Keratinocyte (primary cell): ENCODE measurements around the gene SMAD7. TPM values are rescaled to one million over a fixed set of nuclear protein-coding genes. Genes with fewer than 3 reads are reported as not detected.
A peak's percentile ranks its signal among the peaks of the same experiment; 100 is the strongest.

Experiments
- DNase-seq: peaks from one replicate; pipeline ENCODE4 v3.0.0-alpha.2; 2011; ENCODE audit warnings: low read depth, missing footprints, low spot score
- FAIRE-seq: peaks from 2 replicates; lab custom pipeline; 2011; peaks lifted over from hg19 to GRCh38; lab: Jason Lieb, UNC
- H2AFZ ChIP-seq: 2 replicates; pipeline ENCODE4 v1.6.0; 2012; ENCODE audit warnings: low read length, control low read depth, inconsistent platforms; ENCODE audit not compliant: control insufficient read depth
- H3K27ac ChIP-seq: 2 replicates; pipeline ENCODE4 v1.5.1; 2011; ENCODE audit warnings: low read length; ENCODE audit not compliant: control insufficient read depth, insufficient read depth
- H3K27me3 ChIP-seq: 3 replicates; pipeline ENCODE4 v1.6.0; 2011; ENCODE audit warnings: low read length; ENCODE audit not compliant: control insufficient read depth, insufficient read depth; ENCODE audit errors: extremely low read depth
- H3K36me3 ChIP-seq, 2 experiments: 2 replicates in 1 of 2; 3 replicates in 1 of 2; pipeline ENCODE4 v1.5.1; 2011; ENCODE audit warnings: low read length in 2 of 2, mild to moderate bottlenecking in 1 of 2; ENCODE audit not compliant: control insufficient read depth in 2 of 2, insufficient read depth in 2 of 2; ENCODE audit errors: extremely low read depth in 1 of 2
- H3K4me1 ChIP-seq: 3 replicates; pipeline ENCODE4 v1.5.1; 2011; ENCODE audit warnings: low read length; ENCODE audit not compliant: control insufficient read depth, insufficient read depth; ENCODE audit errors: extremely low read depth
- H3K4me2 ChIP-seq: 3 replicates; pipeline ENCODE4 v1.6.0; 2011; ENCODE audit warnings: low read depth, low read length; ENCODE audit not compliant: control insufficient read depth, insufficient read depth; ENCODE audit errors: extremely low read depth
- H3K4me3 ChIP-seq, 3 experiments: fragments of 200-600 bp in 1 of 3; sonication (generic) in 1 of 3; 2 replicates in 2 of 3; 3 replicates in 1 of 3; pipeline ENCODE4 v1.5.1; 2011 to 2016; ENCODE audit warnings: low read length in 3 of 3, mild to moderate bottlenecking in 3 of 3, control low read depth in 2 of 3, inconsistent platforms in 1 of 3, low read depth in 1 of 3, mixed read lengths in 1 of 3, mixed run types in 1 of 3, moderate library complexity in 1 of 3; ENCODE audit not compliant: control insufficient read depth in 2 of 3, insufficient read depth in 2 of 3; ENCODE audit errors: extremely low read depth in 1 of 3
- H3K79me2 ChIP-seq: 2 replicates; pipeline ENCODE4 v1.6.0; 2012; ENCODE audit warnings: low read length; ENCODE audit not compliant: control insufficient read depth, insufficient read depth
- H3K9ac ChIP-seq: 3 replicates; pipeline ENCODE4 v1.6.0; 2011; ENCODE audit warnings: low read length; ENCODE audit not compliant: control insufficient read depth, insufficient read depth; ENCODE audit errors: extremely low read depth
- H3K9me1 ChIP-seq: 3 replicates; pipeline ENCODE4 v1.6.0; 2011; ENCODE audit warnings: low read length; ENCODE audit not compliant: control insufficient read depth, insufficient read depth; ENCODE audit errors: extremely low read depth
- H3K9me3 ChIP-seq: 2 replicates; pipeline ENCODE4 v1.5.1; 2012; ENCODE audit warnings: low read depth, low read length; ENCODE audit not compliant: control insufficient read depth
- H4K20me1 ChIP-seq: 3 replicates; pipeline ENCODE4 v1.6.0; 2011; ENCODE audit warnings: low read length; ENCODE audit not compliant: control insufficient read depth, insufficient read depth; ENCODE audit errors: extremely low read depth
- EZH2 ChIP-seq: IDR thresholded peaks from one replicate; pipeline ENCODE4 v1.6.1; 2012; ENCODE audit warnings: inconsistent platforms, mild to moderate bottlenecking, low read length, moderate library complexity
- dilution Hi-C: fragments of 300-500 bp; cut with MboI; formaldehyde crosslinking; loops from one replicate; pipeline ENCODE4 v1.7.0; 2020; ENCODE audit warnings: low sequenced_read_pairs; ENCODE audit not compliant: extremely low pct_ligation_motif_present
- polyA plus RNA-seq, 5 experiments: library from polyadenylated mRNA; depleted of rRNA in 3 of 5; stranded (reverse) in 3 of 5; stranded (forward) in 1 of 5; unstranded in 1 of 5; fragments of >200 nt; gene quantifications; 1 replicate in 1 of 5; 2 replicates in 3 of 5; 3 replicates in 1 of 5; pipeline versions ENCODE4 v1.2.1 to v1.2.3, GENCODE V29; 2011 to 2012; ENCODE audit warnings: missing spikeins in 2 of 5, low read depth in 1 of 5, low replicate concordance in 1 of 5
- TF ChIP-seq, protein P1 (sequence below), 3 experiments: IDR thresholded peaks in 1 of 3; conservative IDR thresholded peaks in 1 of 3; optimal IDR thresholded peaks in 1 of 3; 2 replicates in 2 of 3; 3 replicates in 1 of 3; pipeline versions ENCODE3 to v1.5.1; 2011; ENCODE audit warnings: low read length in 3 of 3, mild to moderate bottlenecking in 3 of 3, moderate library complexity in 2 of 3, control low read depth in 1 of 3, inconsistent platforms in 1 of 3; ENCODE audit not compliant: insufficient read depth in 2 of 3; ENCODE audit errors: extremely low read depth in 1 of 3

SMAD7 gene
- polyA plus RNA-seq, 1 donor (not counting 4 experiments of a cell fraction or from before 2014, with no cell fraction given): 9.5 TPM

DNA sequence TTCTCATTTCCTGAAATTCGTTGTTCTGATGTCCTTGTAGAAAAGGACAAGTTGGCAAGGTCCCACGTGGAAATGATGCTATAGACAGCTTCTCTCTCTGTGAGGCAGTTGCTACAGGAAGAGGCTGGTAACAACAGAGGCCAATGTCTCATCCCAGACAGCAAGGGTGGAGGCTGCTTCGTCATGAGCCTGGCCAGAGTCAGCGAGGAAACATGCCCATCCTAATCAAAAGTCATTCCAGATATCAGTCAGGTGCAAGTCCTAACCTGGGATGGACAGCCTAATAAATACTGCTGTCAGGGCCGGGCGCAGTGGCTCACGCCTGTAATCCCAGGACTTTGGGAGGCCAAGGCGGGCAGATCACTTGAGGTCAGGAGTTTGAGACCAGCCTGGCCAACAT lies 6.4 kb upstream of the SMAD7 start:
- Histone ChIP-seq H3K4me3 (no peak overlapping the region), H3K27me3 (no peaks in the 10 kb centered on the region), H3K27ac (peak overlapping the region; percentile 93), H2AFZ (no peak overlapping the region), H3K9me1 (no peaks in the 10 kb centered on the region), H3K36me3 (no peaks in the 10 kb centered on the region), H3K4me2 (no peak overlapping the region), H3K79me2 (no peaks in the 10 kb centered on the region), H4K20me1 (no peaks in the 10 kb centered on the region), H3K4me1 (peaks cover 59% of the 10 kb centered on the region), H3K9me3 (no peaks in the 10 kb centered on the region), H3K9ac (peak overlapping the region; percentile 39)
- dilution Hi-C loops: no loop called here
- TF ChIP-seq EZH2: no peak
- TF ChIP-seq, protein P1, sequence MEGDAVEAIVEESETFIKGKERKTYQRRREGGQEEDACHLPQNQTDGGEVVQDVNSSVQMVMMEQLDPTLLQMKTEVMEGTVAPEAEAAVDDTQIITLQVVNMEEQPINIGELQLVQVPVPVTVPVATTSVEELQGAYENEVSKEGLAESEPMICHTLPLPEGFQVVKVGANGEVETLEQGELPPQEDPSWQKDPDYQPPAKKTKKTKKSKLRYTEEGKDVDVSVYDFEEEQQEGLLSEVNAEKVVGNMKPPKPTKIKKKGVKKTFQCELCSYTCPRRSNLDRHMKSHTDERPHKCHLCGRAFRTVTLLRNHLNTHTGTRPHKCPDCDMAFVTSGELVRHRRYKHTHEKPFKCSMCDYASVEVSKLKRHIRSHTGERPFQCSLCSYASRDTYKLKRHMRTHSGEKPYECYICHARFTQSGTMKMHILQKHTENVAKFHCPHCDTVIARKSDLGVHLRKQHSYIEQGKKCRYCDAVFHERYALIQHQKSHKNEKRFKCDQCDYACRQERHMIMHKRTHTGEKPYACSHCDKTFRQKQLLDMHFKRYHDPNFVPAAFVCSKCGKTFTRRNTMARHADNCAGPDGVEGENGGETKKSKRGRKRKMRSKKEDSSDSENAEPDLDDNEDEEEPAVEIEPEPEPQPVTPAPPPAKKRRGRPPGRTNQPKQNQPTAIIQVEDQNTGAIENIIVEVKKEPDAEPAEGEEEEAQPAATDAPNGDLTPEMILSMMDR (optimal IDR thresholded peaks at IDR 0.05 in 1 of 3, IDR thresholded peaks at IDR 0.05 in 1 of 3, conservative IDR thresholded peaks at IDR 0.05 in 1 of 3; ENCODE audit: extremely low read depth in 1 of 3, insufficient read depth in 2 of 3, low read length in 3 of 3): no peak
- DNase-seq (no peak), FAIRE-seq (peak; percentile 96)

DNA sequence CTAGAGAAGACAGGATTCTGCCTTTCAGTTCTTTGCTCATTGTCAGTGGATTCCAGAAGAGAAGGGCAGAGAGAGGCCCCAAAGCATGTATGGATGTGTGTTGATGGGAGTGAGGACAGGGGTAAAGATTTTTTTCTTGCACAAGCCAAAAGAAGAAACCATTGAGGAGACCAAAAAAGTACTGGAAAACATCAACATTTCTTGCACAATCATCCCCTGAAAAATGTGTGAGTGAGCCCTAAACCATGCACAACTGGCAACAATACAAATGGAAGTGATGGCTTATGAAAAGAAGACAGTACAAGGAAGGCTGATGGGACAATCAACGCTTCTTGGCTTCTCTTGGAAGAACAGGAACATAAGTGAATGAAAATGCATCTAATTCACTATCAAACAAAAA lies 5.6 kb upstream of the SMAD7 start:
- peaks cover 56% of the 10 kb centered on the region for H3K4me1 ChIP-seq
- no peak overlapping the region for H3K4me3 ChIP-seq
- no peak for TF ChIP-seq EZH2
- TF ChIP-seq, protein P1 (optimal IDR thresholded peaks at IDR 0.05 in 1 of 3, IDR thresholded peaks at IDR 0.05 in 1 of 3, conservative IDR thresholded peaks at IDR 0.05 in 1 of 3; ENCODE audit: extremely low read depth in 1 of 3, insufficient read depth in 2 of 3, low read length in 3 of 3): no peak
- peak overlapping the region; percentile 43 for H3K4me2 ChIP-seq
- FAIRE-seq (peak; percentile 88), DNase-seq (no peak)
- H3K27ac ChIP-seq: peak overlapping the region; percentile 93
- H3K9me1 ChIP-seq: no peaks in the 10 kb centered on the region
- peak overlapping the region; percentile 72 for H3K9ac ChIP-seq
- no peaks in the 10 kb centered on the region for H4K20me1 ChIP-seq
- dilution Hi-C loops: no loop called here
- peaks cover 3% of the 10 kb centered on the region for H3K79me2 ChIP-seq
- H2AFZ ChIP-seq: no peak overlapping the region
- H3K9me3 ChIP-seq: no peaks in the 10 kb centered on the region
- H3K27me3 ChIP-seq: no peaks in the 10 kb centered on the region
- no peaks in the 10 kb centered on the region for H3K36me3 ChIP-seq
